OCI-LY1 (cell line): ENCODE results near the gene TMEM212.

Experiments used
- H2AFZ ChIP-seq: fragments of 200-600 bp; sonication (generic), shearing (Covaris generic); 2 replicates; pipeline ENCODE4 v1.6.0; 2014; ENCODE audit warnings: antibody characterized with exemption, mild to moderate bottlenecking, low read length
- H3F3A ChIP-seq: fragments of 200-600 bp; sonication (generic), shearing (Covaris generic); 2 replicates; pipeline ENCODE4 v1.6.0; 2014; ENCODE audit warnings: mild to moderate bottlenecking, antibody characterized with exemption, low read length, moderate library complexity; ENCODE audit not compliant: insufficient read depth
- H3K27ac ChIP-seq: fragments of 200-600 bp; sonication (generic); 2 replicates; pipeline ENCODE4 v1.5.1; 2014; ENCODE audit warnings: low read length, mixed run types, mild to moderate bottlenecking, low read depth; ENCODE audit not compliant: poor library complexity, severe bottlenecking
- H3K27me3 ChIP-seq: fragments of 200-600 bp; sonication (generic); 2 replicates; pipeline ENCODE4 v1.6.0; 2014; ENCODE audit warnings: antibody characterized with exemption, mild to moderate bottlenecking, low read length, moderate library complexity; ENCODE audit not compliant: insufficient read depth
- H3K36me3 ChIP-seq: fragments of 200-600 bp; sonication (generic); 2 replicates; pipeline ENCODE4 v1.6.1; 2014; ENCODE audit warnings: mild to moderate bottlenecking, antibody characterized with exemption, low read length, moderate library complexity, mixed read lengths; ENCODE audit not compliant: insufficient read depth
- H3K4me1 ChIP-seq: fragments of 200-600 bp; sonication (generic); 2 replicates; pipeline ENCODE4 v1.5.1; 2014; ENCODE audit warnings: mild to moderate bottlenecking, low read length, moderate library complexity; ENCODE audit not compliant: insufficient read depth, severe bottlenecking
- H3K4me2 ChIP-seq: fragments of 200-600 bp; sonication (generic), shearing (Covaris generic); 2 replicates; pipeline ENCODE4 v1.6.1; 2014; ENCODE audit warnings: low read length
- H3K4me3 ChIP-seq: fragments of 200-600 bp; sonication (generic); 2 replicates; pipeline ENCODE4 v1.5.1; 2014; ENCODE audit warnings: low read length, low read depth, mild to moderate bottlenecking, mixed read lengths; ENCODE audit not compliant: poor library complexity, severe bottlenecking
- H3K79me2 ChIP-seq: fragments of 200-600 bp; shearing (Covaris generic); 2 replicates; pipeline ENCODE4 v1.6.1; 2016; ENCODE audit warnings: mixed run types, low read length, mixed read lengths; ENCODE audit not compliant: insufficient read depth
- H3K9ac ChIP-seq: fragments of 200-600 bp; sonication (generic), shearing (Covaris generic); 2 replicates; pipeline ENCODE4 v1.6.1; 2014; ENCODE audit warnings: mild to moderate bottlenecking, low read length, mixed read lengths
- H3K9me2 ChIP-seq: fragments of 200-600 bp; sonication (generic), shearing (Covaris generic); 2 replicates; pipeline ENCODE4 v1.6.1; 2014; ENCODE audit warnings: low read depth, mild to moderate bottlenecking, low read length, mixed read lengths
- H3K9me3 ChIP-seq: fragments of 200-600 bp; shearing (Covaris generic); 2 replicates; pipeline ENCODE4 v1.6.1; 2014; ENCODE audit warnings: low read length, mixed read lengths
- H4K20me1 ChIP-seq: fragments of 200-600 bp; sonication (generic), shearing (Covaris generic); 2 replicates; pipeline ENCODE4 v1.6.0; 2016; ENCODE audit warnings: mild to moderate bottlenecking, low read length; ENCODE audit not compliant: insufficient read depth
- CTCF ChIP-seq: fragments of 200-600 bp; sonication (generic), shearing (Covaris generic); IDR thresholded peaks from 2 replicates; pipeline ENCODE4 v1.5.1; 2017; ENCODE audit warnings: mild to moderate bottlenecking, antibody characterized with exemption, low read length, moderate library complexity, mixed read lengths
- EZH2 ChIP-seq: fragments of 200-600 bp; sonication (generic), shearing (Covaris generic); IDR thresholded peaks from 2 replicates; pipeline ENCODE4 v1.8.0; 2017; ENCODE audit warnings: borderline replicate concordance, mixed run types, mild to moderate bottlenecking, antibody characterized with exemption, low read length, moderate library complexity, mixed read lengths

Gene TMEM212

GRCh38 chr3:171842864-171843518 lies at the start of gene TMEM212:
Gene TMEM212, plus strand, starts transcription at chr3:171843349. Its CDS starts 35 bp downstream, at chr3:171843384.
- TF ChIP-seq EZH2 (no peak), CTCF (no peak)
- Histone ChIP-seq H3K79me2 (no peaks in the 10 kb centered on the region), H3K4me3 (no peak within 1 kb of the TSS), H2AFZ (no peak within 1 kb of the TSS), H3K27ac (no peak within 1 kb of the TSS), H3K9ac (no peak within 1 kb of the TSS), H3K9me3 (no peaks in the 10 kb centered on the region), H3K4me2 (no peak within 1 kb of the TSS), H3K4me1 (no peaks in the 10 kb centered on the region), H3K36me3 (no peaks in the 10 kb centered on the region), H3F3A (no peaks in the 10 kb centered on the region), H3K9me2 (no peaks in the 10 kb centered on the region), H4K20me1 (no peaks in the 10 kb centered on the region), H3K27me3 (no peaks in the 10 kb centered on the region)

- Histone ChIP-seq H3K27me3 (no peaks in the 10 kb centered on the region), H4K20me1 (no peaks in the 10 kb centered on the region), H3K4me3 (no peak overlapping the region), H3K27ac (no peak overlapping the region), H2AFZ (no peak overlapping the region), H3K9ac (no peak overlapping the region), H3F3A (no peaks in the 10 kb centered on the region), H3K9me2 (no peaks in the 10 kb centered on the region), H3K4me2 (no peak overlapping the region), H3K4me1 (no peaks in the 10 kb centered on the region), H3K79me2 (no peaks in the 10 kb centered on the region), H3K36me3 (no peaks in the 10 kb centered on the region), H3K9me3 (no peaks in the 10 kb centered on the region)
- TF ChIP-seq EZH2 (no peak), CTCF (no peak)
Measured at GRCh38 chr3:171796625-171797264, 46.4 kb upstream of the TMEM212 start.

GRCh38 chr3:171797265-171797679 lies 45.9 kb upstream of the TMEM212 start:
- H3F3A ChIP-seq: no peaks in the 10 kb centered on the region
- no peaks in the 10 kb centered on the region for H3K9me2 ChIP-seq
- no peaks in the 10 kb centered on the region for H4K20me1 ChIP-seq
- H3K9ac ChIP-seq: no peak overlapping the region
- no peak overlapping the region for H3K4me2 ChIP-seq
- H3K36me3 ChIP-seq: no peaks in the 10 kb centered on the region
- no peak overlapping the region for H2AFZ ChIP-seq
- TF ChIP-seq CTCF (no peak), EZH2 (no peak)
- no peak overlapping the region for H3K4me3 ChIP-seq
- no peak overlapping the region for H3K27ac ChIP-seq
- no peaks in the 10 kb centered on the region for H3K27me3 ChIP-seq
- no peaks in the 10 kb centered on the region for H3K9me3 ChIP-seq
- no peaks in the 10 kb centered on the region for H3K79me2 ChIP-seq
- no peaks in the 10 kb centered on the region for H3K4me1 ChIP-seq
